OCI-LY1 (cell line): ENCODE results near the gene ENPP7.

Experiments
- H2AFZ ChIP-seq: fragments of 200-600 bp; sonication (generic), shearing (Covaris generic); 2 replicates; pipeline ENCODE4 v1.6.0; 2014; ENCODE audit warnings: antibody characterized with exemption, mild to moderate bottlenecking, low read length
- H3F3A ChIP-seq: fragments of 200-600 bp; sonication (generic), shearing (Covaris generic); 2 replicates; pipeline ENCODE4 v1.6.0; 2014; ENCODE audit warnings: mild to moderate bottlenecking, antibody characterized with exemption, low read length, moderate library complexity; ENCODE audit not compliant: insufficient read depth
- H3K27ac ChIP-seq: fragments of 200-600 bp; sonication (generic); 2 replicates; pipeline ENCODE4 v1.5.1; 2014; ENCODE audit warnings: low read length, mixed run types, mild to moderate bottlenecking, low read depth; ENCODE audit not compliant: poor library complexity, severe bottlenecking
- H3K27me3 ChIP-seq: fragments of 200-600 bp; sonication (generic); 2 replicates; pipeline ENCODE4 v1.6.0; 2014; ENCODE audit warnings: antibody characterized with exemption, mild to moderate bottlenecking, low read length, moderate library complexity; ENCODE audit not compliant: insufficient read depth
- H3K36me3 ChIP-seq: fragments of 200-600 bp; sonication (generic); 2 replicates; pipeline ENCODE4 v1.6.1; 2014; ENCODE audit warnings: mild to moderate bottlenecking, antibody characterized with exemption, low read length, moderate library complexity, mixed read lengths; ENCODE audit not compliant: insufficient read depth
- H3K4me1 ChIP-seq: fragments of 200-600 bp; sonication (generic); 2 replicates; pipeline ENCODE4 v1.5.1; 2014; ENCODE audit warnings: mild to moderate bottlenecking, low read length, moderate library complexity; ENCODE audit not compliant: insufficient read depth, severe bottlenecking
- H3K4me2 ChIP-seq: fragments of 200-600 bp; sonication (generic), shearing (Covaris generic); 2 replicates; pipeline ENCODE4 v1.6.1; 2014; ENCODE audit warnings: low read length
- H3K4me3 ChIP-seq: fragments of 200-600 bp; sonication (generic); 2 replicates; pipeline ENCODE4 v1.5.1; 2014; ENCODE audit warnings: low read length, low read depth, mild to moderate bottlenecking, mixed read lengths; ENCODE audit not compliant: poor library complexity, severe bottlenecking
- H3K79me2 ChIP-seq: fragments of 200-600 bp; shearing (Covaris generic); 2 replicates; pipeline ENCODE4 v1.6.1; 2016; ENCODE audit warnings: mixed run types, low read length, mixed read lengths; ENCODE audit not compliant: insufficient read depth
- H3K9ac ChIP-seq: fragments of 200-600 bp; sonication (generic), shearing (Covaris generic); 2 replicates; pipeline ENCODE4 v1.6.1; 2014; ENCODE audit warnings: mild to moderate bottlenecking, low read length, mixed read lengths
- H3K9me2 ChIP-seq: fragments of 200-600 bp; sonication (generic), shearing (Covaris generic); 2 replicates; pipeline ENCODE4 v1.6.1; 2014; ENCODE audit warnings: low read depth, mild to moderate bottlenecking, low read length, mixed read lengths
- H3K9me3 ChIP-seq: fragments of 200-600 bp; shearing (Covaris generic); 2 replicates; pipeline ENCODE4 v1.6.1; 2014; ENCODE audit warnings: low read length, mixed read lengths
- H4K20me1 ChIP-seq: fragments of 200-600 bp; sonication (generic), shearing (Covaris generic); 2 replicates; pipeline ENCODE4 v1.6.0; 2016; ENCODE audit warnings: mild to moderate bottlenecking, low read length; ENCODE audit not compliant: insufficient read depth
- CTCF ChIP-seq: fragments of 200-600 bp; sonication (generic), shearing (Covaris generic); IDR thresholded peaks from 2 replicates; pipeline ENCODE4 v1.5.1; 2017; ENCODE audit warnings: mild to moderate bottlenecking, antibody characterized with exemption, low read length, moderate library complexity, mixed read lengths
- EZH2 ChIP-seq: fragments of 200-600 bp; sonication (generic), shearing (Covaris generic); IDR thresholded peaks from 2 replicates; pipeline ENCODE4 v1.8.0; 2017; ENCODE audit warnings: borderline replicate concordance, mixed run types, mild to moderate bottlenecking, antibody characterized with exemption, low read length, moderate library complexity, mixed read lengths

The ENPP7 gene

GRCh38 chr17:79695797-79696609, 34.7 kb upstream of the ENPP7 start:
- Histone ChIP-seq H2AFZ (no peak overlapping the region), H3K9me3 (no peaks in the 10 kb centered on the region), H3K79me2 (no peaks in the 10 kb centered on the region), H3K9ac (no peak overlapping the region), H3K27ac (no peak overlapping the region), H3F3A (no peaks in the 10 kb centered on the region), H3K4me1 (no peaks in the 10 kb centered on the region), H3K36me3 (no peaks in the 10 kb centered on the region), H4K20me1 (no peaks in the 10 kb centered on the region), H3K9me2 (no peaks in the 10 kb centered on the region), H3K4me2 (no peak overlapping the region), H3K27me3 (no peaks in the 10 kb centered on the region), H3K4me3 (no peak overlapping the region)
- TF ChIP-seq EZH2 (no peak), CTCF (no peak)

GRCh38 chr17:79696610-79696982, 34.1 kb upstream of the ENPP7 start:
- no peak overlapping the region for H3K4me2 ChIP-seq
- TF ChIP-seq EZH2 (no peak), CTCF (no peak)
- no peak overlapping the region for H2AFZ ChIP-seq
- no peaks in the 10 kb centered on the region for H3K9me2 ChIP-seq
- no peaks in the 10 kb centered on the region for H4K20me1 ChIP-seq
- H3K27ac ChIP-seq: no peak overlapping the region
- H3K9ac ChIP-seq: no peak overlapping the region
- H3K27me3 ChIP-seq: no peaks in the 10 kb centered on the region
- no peaks in the 10 kb centered on the region for H3F3A ChIP-seq
- no peaks in the 10 kb centered on the region for H3K79me2 ChIP-seq
- H3K9me3 ChIP-seq: no peaks in the 10 kb centered on the region
- no peak overlapping the region for H3K4me3 ChIP-seq
- no peaks in the 10 kb centered on the region for H3K4me1 ChIP-seq
- no peaks in the 10 kb centered on the region for H3K36me3 ChIP-seq

GRCh38 chr17:79698146-79698846, 32.4 kb upstream of the ENPP7 start:
- Histone ChIP-seq H3K9ac (no peak overlapping the region), H3K27ac (no peak overlapping the region), H3K4me2 (no peak overlapping the region), H4K20me1 (no peaks in the 10 kb centered on the region), H3K36me3 (no peaks in the 10 kb centered on the region), H3K4me3 (no peak overlapping the region), H3K9me3 (no peaks in the 10 kb centered on the region), H3F3A (no peaks in the 10 kb centered on the region), H3K27me3 (no peaks in the 10 kb centered on the region), H3K4me1 (no peaks in the 10 kb centered on the region), H3K9me2 (no peaks in the 10 kb centered on the region), H3K79me2 (no peaks in the 10 kb centered on the region), H2AFZ (no peak overlapping the region)
- TF ChIP-seq EZH2 (no peak), CTCF (no peak)
